ENCODE data around the gene FOXB1.

DNA sequence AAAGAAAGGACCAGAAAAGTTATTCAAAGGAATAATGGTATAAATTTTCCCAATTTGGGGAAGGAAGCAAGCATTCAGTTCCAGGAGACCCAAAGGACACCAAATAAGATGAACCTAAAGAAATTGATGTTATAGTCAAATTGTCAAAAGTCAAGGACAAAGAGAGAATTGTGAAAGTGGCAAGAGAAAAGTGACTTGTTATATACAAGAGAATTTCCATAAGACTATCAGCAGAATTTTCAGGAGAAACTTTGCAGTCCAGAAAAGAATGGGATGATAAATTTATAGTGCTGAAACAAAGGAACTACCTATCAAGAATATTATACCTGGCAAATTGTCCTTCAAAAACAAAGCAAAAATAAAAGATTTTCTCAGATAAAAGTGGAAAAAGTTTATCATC is 43.8 kb upstream of the FOXB1 start:
- TF ChIP-seq, protein P1, sequence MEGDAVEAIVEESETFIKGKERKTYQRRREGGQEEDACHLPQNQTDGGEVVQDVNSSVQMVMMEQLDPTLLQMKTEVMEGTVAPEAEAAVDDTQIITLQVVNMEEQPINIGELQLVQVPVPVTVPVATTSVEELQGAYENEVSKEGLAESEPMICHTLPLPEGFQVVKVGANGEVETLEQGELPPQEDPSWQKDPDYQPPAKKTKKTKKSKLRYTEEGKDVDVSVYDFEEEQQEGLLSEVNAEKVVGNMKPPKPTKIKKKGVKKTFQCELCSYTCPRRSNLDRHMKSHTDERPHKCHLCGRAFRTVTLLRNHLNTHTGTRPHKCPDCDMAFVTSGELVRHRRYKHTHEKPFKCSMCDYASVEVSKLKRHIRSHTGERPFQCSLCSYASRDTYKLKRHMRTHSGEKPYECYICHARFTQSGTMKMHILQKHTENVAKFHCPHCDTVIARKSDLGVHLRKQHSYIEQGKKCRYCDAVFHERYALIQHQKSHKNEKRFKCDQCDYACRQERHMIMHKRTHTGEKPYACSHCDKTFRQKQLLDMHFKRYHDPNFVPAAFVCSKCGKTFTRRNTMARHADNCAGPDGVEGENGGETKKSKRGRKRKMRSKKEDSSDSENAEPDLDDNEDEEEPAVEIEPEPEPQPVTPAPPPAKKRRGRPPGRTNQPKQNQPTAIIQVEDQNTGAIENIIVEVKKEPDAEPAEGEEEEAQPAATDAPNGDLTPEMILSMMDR (conservative IDR thresholded peaks at IDR 0.05; ENCODE audit: low read depth in 2 of 2) = no peak
- TF ChIP-seq, protein P2, sequence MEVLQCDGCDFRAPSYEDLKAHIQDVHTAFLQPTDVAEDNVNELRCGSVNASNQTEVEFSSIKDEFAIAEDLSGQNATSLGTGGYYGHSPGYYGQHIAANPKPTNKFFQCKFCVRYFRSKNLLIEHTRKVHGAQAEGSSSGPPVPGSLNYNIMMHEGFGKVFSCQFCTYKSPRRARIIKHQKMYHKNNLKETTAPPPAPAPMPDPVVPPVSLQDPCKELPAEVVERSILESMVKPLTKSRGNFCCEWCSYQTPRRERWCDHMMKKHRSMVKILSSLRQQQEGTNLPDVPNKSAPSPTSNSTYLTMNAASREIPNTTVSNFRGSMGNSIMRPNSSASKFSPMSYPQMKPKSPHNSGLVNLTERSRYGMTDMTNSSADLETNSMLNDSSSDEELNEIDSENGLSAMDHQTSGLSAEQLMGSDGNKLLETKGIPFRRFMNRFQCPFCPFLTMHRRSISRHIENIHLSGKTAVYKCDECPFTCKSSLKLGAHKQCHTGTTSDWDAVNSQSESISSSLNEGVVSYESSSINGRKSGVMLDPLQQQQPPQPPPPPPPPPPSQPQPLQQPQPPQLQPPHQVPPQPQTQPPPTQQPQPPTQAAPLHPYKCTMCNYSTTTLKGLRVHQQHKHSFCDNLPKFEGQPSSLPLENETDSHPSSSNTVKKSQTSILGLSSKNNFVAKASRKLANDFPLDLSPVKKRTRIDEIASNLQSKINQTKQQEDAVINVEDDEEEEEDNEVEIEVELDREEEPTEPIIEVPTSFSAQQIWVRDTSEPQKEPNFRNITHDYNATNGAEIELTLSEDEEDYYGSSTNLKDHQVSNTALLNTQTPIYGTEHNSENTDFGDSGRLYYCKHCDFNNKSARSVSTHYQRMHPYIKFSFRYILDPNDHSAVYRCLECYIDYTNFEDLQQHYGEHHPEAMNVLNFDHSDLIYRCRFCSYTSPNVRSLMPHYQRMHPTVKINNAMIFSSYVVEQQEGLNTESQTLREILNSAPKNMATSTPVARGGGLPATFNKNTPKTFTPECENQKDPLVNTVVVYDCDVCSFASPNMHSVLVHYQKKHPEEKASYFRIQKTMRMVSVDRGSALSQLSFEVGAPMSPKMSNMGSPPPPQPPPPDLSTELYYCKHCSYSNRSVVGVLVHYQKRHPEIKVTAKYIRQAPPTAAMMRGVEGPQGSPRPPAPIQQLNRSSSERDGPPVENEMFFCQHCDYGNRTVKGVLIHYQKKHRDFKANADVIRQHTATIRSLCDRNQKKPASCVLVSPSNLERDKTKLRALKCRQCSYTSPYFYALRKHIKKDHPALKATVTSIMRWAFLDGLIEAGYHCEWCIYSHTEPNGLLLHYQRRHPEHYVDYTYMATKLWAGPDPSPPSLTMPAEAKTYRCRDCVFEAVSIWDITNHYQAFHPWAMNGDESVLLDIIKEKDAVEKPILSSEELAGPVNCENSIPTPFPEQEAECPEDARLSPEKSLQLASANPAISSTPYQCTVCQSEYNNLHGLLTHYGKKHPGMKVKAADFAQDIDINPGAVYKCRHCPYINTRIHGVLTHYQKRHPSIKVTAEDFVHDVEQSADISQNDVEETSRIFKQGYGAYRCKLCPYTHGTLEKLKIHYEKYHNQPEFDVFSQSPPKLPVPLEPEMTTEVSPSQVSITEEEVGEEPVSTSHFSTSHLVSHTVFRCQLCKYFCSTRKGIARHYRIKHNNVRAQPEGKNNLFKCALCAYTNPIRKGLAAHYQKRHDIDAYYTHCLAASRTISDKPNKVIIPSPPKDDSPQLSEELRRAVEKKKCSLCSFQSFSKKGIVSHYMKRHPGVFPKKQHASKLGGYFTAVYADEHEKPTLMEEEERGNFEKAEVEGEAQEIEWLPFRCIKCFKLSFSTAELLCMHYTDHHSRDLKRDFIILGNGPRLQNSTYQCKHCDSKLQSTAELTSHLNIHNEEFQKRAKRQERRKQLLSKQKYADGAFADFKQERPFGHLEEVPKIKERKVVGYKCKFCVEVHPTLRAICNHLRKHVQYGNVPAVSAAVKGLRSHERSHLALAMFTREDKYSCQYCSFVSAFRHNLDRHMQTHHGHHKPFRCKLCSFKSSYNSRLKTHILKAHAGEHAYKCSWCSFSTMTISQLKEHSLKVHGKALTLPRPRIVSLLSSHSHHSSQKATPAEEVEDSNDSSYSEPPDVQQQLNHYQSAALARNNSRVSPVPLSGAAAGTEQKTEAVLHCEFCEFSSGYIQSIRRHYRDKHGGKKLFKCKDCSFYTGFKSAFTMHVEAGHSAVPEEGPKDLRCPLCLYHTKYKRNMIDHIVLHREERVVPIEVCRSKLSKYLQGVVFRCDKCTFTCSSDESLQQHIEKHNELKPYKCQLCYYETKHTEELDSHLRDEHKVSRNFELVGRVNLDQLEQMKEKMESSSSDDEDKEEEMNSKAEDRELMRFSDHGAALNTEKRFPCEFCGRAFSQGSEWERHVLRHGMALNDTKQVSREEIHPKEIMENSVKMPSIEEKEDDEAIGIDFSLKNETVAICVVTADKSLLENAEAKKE (CRISPR knock-in tag; IDR thresholded peaks at IDR 0.05) = no peak
- TF ChIP-seq EZH2phosphoT487 (IDR thresholded peaks at IDR 0.05; ENCODE audit: unreplicated experiment) (no peak), EZH2 (IDR thresholded peaks at IDR 0.05; ENCODE audit: low read depth, unreplicated experiment) (no peak), POLR2AphosphoS5 (IDR thresholded peaks at IDR 0.05; ENCODE audit: low read depth) (no peak), CREB1 (CRISPR knock-in tag; IDR thresholded peaks at IDR 0.05; ENCODE audit: low read depth) (no peak), STAT1 (IDR thresholded peaks at IDR 0.05; ENCODE audit: unreplicated experiment) (no peak), JUNB (IDR thresholded peaks at IDR 0.05; ENCODE audit: unreplicated experiment) (no peak)
- TF ChIP-seq, protein P3, sequence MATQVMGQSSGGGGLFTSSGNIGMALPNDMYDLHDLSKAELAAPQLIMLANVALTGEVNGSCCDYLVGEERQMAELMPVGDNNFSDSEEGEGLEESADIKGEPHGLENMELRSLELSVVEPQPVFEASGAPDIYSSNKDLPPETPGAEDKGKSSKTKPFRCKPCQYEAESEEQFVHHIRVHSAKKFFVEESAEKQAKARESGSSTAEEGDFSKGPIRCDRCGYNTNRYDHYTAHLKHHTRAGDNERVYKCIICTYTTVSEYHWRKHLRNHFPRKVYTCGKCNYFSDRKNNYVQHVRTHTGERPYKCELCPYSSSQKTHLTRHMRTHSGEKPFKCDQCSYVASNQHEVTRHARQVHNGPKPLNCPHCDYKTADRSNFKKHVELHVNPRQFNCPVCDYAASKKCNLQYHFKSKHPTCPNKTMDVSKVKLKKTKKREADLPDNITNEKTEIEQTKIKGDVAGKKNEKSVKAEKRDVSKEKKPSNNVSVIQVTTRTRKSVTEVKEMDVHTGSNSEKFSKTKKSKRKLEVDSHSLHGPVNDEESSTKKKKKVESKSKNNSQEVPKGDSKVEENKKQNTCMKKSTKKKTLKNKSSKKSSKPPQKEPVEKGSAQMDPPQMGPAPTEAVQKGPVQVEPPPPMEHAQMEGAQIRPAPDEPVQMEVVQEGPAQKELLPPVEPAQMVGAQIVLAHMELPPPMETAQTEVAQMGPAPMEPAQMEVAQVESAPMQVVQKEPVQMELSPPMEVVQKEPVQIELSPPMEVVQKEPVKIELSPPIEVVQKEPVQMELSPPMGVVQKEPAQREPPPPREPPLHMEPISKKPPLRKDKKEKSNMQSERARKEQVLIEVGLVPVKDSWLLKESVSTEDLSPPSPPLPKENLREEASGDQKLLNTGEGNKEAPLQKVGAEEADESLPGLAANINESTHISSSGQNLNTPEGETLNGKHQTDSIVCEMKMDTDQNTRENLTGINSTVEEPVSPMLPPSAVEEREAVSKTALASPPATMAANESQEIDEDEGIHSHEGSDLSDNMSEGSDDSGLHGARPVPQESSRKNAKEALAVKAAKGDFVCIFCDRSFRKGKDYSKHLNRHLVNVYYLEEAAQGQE (IDR thresholded peaks at IDR 0.05; ENCODE audit: unreplicated experiment) = no peak
- TF ChIP-seq, protein P4, sequence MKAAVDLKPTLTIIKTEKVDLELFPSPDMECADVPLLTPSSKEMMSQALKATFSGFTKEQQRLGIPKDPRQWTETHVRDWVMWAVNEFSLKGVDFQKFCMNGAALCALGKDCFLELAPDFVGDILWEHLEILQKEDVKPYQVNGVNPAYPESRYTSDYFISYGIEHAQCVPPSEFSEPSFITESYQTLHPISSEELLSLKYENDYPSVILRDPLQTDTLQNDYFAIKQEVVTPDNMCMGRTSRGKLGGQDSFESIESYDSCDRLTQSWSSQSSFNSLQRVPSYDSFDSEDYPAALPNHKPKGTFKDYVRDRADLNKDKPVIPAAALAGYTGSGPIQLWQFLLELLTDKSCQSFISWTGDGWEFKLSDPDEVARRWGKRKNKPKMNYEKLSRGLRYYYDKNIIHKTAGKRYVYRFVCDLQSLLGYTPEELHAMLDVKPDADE (IDR thresholded peaks at IDR 0.05) = no peak
